Loucy (cell line): ENCODE data around the gene PTPRK.

Experiments used
- EZH2phosphoT487 ChIP-seq: fragments of 200-600 bp; IDR thresholded peaks from 2 replicates; pipeline ENCODE4 v1.6.1; 2018; ENCODE audit warnings: antibody characterized with exemption, mild to moderate bottlenecking, moderate library complexity, borderline replicate concordance
- TF ChIP-seq, protein P1 (sequence below): fragments of 200-600 bp; sonication (generic); conservative IDR thresholded peaks from 2 replicates; pipeline ENCODE4 v1.5.1; 2014; ENCODE audit warnings: mild to moderate bottlenecking, antibody characterized with exemption, low read length

DNA sequence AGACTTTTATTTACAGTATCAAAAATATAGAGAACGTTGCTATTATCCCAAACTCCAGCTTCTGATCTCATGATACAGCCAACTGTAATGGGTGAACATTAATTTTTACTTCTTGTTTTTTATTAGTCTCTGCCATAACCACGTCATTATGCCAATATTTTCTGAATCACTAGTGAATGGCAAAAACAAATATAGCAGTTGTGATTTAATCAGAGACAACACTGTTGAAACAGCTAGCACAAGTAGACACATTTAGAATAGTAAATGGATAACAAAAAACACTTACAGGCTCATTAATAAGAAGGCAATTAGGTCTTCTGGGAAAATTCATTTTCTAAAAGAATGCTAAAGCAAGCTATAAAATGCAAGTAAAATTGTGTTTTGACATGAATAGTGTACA lies 8.1 kb downstream of the PTPRK start:
- TF ChIP-seq, protein P1, sequence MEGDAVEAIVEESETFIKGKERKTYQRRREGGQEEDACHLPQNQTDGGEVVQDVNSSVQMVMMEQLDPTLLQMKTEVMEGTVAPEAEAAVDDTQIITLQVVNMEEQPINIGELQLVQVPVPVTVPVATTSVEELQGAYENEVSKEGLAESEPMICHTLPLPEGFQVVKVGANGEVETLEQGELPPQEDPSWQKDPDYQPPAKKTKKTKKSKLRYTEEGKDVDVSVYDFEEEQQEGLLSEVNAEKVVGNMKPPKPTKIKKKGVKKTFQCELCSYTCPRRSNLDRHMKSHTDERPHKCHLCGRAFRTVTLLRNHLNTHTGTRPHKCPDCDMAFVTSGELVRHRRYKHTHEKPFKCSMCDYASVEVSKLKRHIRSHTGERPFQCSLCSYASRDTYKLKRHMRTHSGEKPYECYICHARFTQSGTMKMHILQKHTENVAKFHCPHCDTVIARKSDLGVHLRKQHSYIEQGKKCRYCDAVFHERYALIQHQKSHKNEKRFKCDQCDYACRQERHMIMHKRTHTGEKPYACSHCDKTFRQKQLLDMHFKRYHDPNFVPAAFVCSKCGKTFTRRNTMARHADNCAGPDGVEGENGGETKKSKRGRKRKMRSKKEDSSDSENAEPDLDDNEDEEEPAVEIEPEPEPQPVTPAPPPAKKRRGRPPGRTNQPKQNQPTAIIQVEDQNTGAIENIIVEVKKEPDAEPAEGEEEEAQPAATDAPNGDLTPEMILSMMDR: no peak
- TF ChIP-seq EZH2phosphoT487: no peak
